GM21717 (cell line): ENCODE measurements around the gene PRKCH.
A peak's percentile ranks its signal among the peaks of the same experiment; 100 is the strongest.

ENCODE experiments used
- ATAC-seq: cut with Tn5 transposase; IDR thresholded peaks from one replicate; pipeline ENCODE4 v1.9.1; 2021; ENCODE audit warnings: mild to moderate bottlenecking, moderate library complexity; ENCODE audit not compliant: unreplicated experiment

Gene PRKCH

GRCh38 chr14:61321385-61322010, at the start of gene PRKCH:
Gene PRKCH (plus strand): TSS chr14:61321579. CDS start chr14:61322102, 523 bp downstream.
- peak; percentile 52 for ATAC-seq

GRCh38 chr14:61277232-61277631, 44.1 kb upstream of the PRKCH start:
- ATAC-seq, result no peak

GRCh38 chr14:61277784-61278183, 43.6 kb upstream of the PRKCH start:
- no peak for ATAC-seq

- no peak for ATAC-seq
Observed at GRCh38 chr14:61279082-61279481, 42.3 kb upstream of the PRKCH start.

GRCh38 chr14:61280092-61280525, 41.3 kb upstream of the PRKCH start:
- ATAC-seq, result no peak

GRCh38 chr14:61280526-61281185, 40.7 kb upstream of the PRKCH start:
- ATAC-seq, result no peak

GRCh38 chr14:61281186-61281947, 40.0 kb upstream of the PRKCH start, which contains the start of gene TMEM30B:
Gene TMEM30B (minus strand): TSS chr14:61281338. CDS start chr14:61281147, 191 bp downstream.
- ATAC-seq, result no peak

- no peak for ATAC-seq
Observed at GRCh38 chr14:61281948-61282275, 39.5 kb upstream of the PRKCH start.

- ATAC-seq, result no peak
Observed at GRCh38 chr14:61282746-61283145, 38.6 kb upstream of the PRKCH start.

- ATAC-seq, result no peak
Observed at GRCh38 chr14:61284001-61284400, 37.4 kb upstream of the PRKCH start.

GRCh38 chr14:61285364-61285763, 36.0 kb upstream of the PRKCH start:
- no peak for ATAC-seq

GRCh38 chr14:61287196-61287595, 34.2 kb upstream of the PRKCH start:
- ATAC-seq, result no peak

- ATAC-seq, result no peak
Observed at GRCh38 chr14:61288228-61288627, 33.2 kb upstream of the PRKCH start.

- no peak for ATAC-seq
Observed at GRCh38 chr14:61288720-61289119, 32.7 kb upstream of the PRKCH start.

GRCh38 chr14:61290701-61291100, 30.7 kb upstream of the PRKCH start:
- ATAC-seq, result no peak

- no peak for ATAC-seq
Observed at GRCh38 chr14:61296151-61296550, 25.2 kb upstream of the PRKCH start.

- no peak for ATAC-seq
Observed at GRCh38 chr14:61296719-61297502, 24.5 kb upstream of the PRKCH start.

- no peak for ATAC-seq
Observed at GRCh38 chr14:61297581-61297980, 23.8 kb upstream of the PRKCH start.

GRCh38 chr14:61298824-61299223, 22.6 kb upstream of the PRKCH start:
- ATAC-seq, result no peak

GRCh38 chr14:61300209-61300608, 21.2 kb upstream of the PRKCH start:
- ATAC-seq, result no peak

- ATAC-seq, result no peak
Observed at GRCh38 chr14:61300754-61301153, 20.6 kb upstream of the PRKCH start.
